ENCODE results near the gene NPTX1.

Gene NPTX1

DNA sequence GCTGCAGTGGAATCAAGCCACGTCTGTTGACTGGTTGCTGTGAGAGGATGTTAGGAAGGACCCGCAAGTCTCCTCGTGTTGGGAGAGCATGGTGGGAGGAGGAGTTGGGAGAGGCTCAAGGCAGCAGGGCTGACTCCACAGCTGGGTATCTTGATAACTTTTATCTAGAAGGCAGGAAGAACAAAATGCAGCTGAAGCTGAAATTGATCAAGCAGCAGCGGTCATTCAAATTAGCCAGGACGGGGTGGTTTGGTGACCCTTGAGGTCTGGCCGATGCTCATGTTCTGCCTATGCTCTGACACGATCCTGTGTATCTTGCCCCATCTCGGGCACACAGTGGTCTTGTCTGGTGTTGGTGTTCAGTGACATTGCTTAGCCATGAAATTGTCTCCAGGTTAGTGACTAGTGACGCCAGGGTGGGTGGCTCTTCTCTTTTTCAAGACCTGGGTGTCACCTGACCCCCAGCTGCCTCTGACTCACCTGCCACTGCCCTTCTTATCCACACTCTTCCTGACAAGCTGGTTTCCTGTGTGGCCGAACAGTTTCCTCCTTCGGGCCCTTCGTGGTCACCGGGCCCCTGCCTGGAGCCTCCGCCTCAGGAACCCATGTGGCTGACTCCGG is 19.1 kb downstream of the NPTX1 start:
- DNase-seq: no peak

DNA sequence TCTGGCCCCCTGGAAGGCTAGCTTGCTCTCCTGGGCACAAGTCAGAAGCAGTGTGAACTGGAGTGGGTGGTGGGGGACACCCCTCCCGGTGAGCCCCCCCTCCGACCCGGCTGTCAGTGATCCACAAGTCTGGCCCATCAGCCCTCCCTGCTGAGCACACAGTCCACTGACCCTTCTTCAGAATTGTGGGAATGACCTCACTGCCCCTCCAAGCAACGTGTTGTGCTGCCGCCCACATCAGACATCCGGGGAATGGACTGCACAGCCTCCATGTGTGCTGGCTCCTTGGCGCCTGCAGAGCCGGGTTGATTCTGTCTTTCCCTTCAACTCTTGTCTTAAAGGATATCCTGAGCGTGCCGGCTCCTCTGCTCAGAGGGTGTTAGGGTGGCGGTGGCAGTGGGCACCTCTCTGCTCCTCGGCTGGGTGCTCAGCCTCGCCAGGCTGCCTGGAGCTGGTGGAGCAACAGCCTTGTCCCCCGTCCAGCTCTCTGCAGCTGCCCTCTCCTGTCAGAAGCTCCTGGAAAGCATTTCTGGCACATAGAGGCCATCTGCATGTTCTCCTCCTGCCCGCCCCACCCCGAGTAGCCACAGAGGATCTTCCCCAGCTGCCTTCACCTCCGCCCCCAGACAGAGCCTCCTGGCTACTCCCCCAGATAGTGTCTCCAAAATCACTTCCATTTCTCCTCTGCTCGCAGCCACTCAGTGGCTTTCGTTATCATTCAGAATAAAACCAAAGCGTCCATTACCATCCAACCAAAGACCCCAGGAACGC is 19.8 kb downstream of the NPTX1 start:
- DNase-seq: peak; percentile 23

DNA sequence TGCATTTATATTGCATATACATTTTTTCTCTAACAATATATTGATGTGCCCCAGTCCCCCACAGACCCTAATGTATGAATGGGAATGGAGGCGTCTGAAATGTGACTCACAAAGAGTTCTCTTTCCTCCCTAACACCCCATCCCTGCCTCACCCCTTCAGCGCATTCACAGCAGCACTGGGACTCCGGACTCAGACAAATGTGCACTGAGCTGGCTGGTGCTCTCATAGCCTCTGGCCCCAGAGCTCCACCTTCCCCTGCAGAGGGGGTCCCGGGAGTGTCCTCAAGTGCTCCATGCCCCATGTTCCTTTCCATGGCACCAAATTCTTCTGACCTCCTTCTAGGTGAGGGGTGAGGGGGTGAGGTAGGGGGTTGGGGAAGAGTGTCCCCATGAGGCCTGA is 20.6 kb downstream of the NPTX1 start:
- DNase-seq: no peak

- DNase-seq: no peak
These were observed 21.1 kb downstream of the NPTX1 start for GRCh38 chr17:80455336-80455710.

DNA sequence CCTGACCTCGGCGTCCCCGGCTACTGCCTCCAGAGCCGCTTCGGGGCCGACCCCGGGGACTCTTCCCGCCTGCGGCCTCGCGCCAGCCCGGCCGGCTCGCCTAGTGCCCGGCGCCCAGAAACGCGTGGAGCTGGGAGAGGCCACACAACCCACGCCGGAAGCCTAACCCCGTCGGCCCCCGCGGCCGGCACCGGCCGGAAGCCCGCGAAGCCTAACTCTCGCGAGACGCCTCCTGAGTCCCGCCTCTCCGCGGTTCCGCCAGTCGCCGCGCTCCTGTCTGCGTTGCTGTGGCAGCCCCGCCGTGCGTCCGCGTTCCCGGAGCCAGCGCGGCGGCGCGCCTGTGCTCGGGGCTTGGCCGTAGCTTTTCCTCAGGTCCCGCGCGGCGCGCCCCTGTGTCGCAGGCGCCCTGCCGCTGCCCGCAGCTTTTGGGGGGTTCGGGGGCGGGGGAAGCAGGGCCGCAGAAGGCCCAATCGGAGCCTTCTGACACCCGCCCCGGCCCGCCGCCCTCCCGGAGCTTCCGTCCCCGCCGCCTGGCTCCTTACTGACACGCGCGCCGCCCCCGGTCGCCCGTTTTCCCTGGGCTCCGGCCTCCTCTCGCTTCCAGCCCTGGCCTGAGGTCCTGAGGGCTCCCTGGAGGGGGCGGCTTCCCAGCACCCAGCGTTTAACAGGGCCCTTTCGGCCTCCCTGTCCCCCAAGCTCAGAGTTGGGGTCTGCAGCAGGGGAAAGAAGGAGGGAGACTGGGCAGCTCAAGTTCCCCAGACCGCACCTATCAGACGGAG is 21.7 kb downstream of the NPTX1 start:
- DNase-seq: peak; percentile 94

DNA sequence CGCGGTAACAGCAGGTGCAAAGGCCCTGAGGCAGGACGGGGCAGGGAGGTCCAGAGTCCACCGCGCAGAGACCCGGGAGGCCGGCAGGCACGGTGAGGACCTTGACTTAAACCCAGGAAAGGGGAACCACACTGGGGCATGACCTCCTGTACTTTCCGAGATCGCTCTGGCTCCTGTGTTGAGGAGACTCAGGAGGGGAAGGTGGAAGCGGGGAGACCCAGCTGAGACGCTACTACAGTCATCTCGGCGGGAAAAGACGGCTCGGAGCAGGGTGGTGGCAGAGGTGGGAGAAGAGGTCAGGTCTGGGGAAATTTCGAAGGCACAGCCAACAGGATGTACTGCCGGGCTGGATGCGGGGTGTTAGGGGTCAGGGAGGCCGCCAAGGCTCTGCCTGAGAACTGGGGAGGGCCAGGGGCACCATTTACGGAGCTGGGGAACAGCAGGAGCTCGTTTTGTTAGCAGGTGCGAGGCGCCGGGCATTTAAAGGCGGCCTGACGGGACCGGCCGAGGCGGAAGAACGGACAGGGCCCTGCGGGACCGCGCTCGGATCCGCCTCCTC is 22.3 kb downstream of the NPTX1 start:
- DNase-seq: no peak

- peak; percentile 61 for DNase-seq
These were observed 23.0 kb downstream of the NPTX1 start for GRCh38 chr17:80453126-80453997.

GRCh38 chr17:80452173-80452915 is 24.1 kb downstream of the NPTX1 start:
- DNase-seq: peak; percentile 83

DNA sequence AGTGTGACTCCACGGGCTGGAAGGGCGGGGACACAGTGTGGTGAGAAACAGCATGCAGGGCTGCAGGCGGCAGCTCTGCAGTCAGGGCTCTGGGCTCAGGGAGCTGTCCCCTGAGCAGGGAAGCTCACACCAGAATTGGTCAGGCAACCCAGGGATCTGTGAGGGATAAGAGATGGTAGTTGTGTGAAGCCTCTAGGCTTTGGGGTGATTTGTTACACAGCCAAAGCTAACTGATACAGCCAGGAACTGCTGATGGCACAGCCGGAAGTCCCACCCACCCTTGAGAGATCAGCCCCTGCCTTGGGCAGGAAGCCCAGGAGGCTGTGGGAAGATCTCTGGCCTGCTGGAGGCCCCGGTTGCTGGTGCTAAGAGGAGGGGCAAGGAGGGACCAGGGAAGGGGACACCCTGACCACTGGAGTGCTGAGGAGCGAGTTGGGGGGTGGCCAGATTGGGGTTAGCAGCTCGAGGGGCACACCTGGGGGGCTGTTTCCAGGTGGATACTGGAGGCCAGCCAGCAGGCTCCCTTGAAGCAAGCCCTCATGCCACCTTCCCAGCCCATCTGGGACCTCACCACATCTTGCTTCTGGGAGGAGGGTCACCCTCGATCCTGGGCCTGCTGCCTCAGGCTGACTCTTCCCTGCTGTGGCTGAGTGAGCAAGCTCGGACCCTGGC is 25.2 kb downstream of the NPTX1 start:
- DNase-seq: no peak

DNA sequence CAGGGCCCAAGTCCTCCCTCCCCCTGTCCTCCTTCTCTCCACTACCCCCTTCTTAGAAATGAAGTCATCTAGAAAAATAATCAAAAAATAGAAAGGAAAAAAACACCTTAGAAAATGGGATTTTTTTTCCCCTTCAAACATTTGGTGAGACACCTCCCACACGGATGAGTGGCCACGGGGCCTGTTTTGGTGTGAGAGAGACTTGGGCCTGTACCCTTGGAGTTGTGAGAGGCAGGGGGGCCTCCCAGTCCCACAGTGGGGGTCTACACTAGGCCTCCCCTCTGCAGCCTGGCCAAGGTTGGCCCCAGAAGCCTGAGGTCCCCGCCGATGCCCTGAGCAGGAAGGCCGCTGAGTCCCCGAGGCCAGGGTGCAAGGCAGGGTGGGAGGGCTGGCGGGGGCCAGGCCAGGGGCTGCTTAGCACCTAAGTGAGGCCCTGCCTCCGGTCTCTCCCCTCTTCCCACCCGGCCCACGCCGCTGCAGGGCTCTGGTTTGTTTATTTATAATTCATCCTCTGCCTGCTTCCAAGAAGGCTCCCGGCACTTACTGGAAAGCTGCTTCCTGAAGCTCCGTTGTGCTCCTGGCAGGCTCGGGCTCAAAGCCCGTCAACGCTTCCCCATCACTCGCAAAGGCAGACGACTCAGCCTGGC is 26.4 kb downstream of the NPTX1 start:
- DNase-seq: no peak

DNA sequence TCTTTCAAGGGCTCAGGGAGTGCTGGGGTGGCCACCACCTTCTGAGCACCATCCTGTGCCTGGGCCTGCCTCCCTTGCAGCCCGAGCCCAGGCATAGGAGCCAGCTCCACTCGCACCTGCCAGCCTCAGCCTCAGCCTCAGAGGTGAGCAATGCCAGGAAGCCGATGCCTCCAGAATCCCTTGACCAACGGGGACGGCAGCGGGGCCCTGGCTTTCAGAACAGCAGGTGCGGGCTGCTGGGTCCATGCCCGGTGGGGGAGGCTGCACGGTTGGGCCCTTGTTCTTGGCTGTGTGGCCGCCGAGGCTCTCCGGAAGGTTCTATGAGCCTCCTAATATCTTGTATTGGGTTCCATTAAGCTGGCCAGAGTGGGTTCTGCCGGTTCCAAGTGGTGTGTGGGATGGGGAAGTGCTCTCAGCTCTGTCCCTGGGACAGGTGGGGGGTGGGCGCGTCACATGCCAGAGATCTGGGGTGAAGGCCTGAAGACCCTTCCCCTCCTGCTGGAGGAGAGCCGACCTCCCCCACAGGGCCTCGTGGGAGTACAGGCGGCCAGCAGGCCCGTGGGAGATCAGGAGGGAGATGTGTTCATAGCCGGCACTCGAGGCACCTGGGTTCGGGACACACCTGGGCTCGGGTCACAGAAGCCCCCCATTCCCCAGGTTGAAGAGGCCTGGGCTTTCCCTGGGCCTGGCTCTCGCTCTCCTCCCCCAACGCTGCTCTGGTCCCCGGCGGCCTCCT is 27.0 kb downstream of the NPTX1 start:
- DNase-seq: no peak

DNA sequence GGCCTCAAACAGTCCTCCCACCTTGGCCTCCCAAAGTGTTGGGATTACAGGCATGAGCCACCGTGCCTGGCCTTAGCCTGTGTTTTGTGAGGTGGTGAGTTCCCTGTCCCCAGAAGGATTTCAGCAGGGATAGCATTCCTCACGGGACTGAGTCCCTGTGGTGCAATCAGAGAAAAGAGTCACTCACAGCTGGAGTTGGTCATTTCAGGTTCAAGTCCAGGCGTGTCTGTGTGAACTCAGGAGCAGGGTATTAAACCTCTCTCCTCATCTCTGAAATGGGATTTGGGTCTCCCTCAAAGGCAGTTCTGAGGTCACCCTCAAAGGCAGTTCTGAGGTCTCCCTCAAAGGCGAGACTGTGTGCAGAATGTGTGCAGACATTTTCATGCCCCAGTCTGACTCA is 28.6 kb downstream of the NPTX1 start:
- DNase-seq: no peak

DNA sequence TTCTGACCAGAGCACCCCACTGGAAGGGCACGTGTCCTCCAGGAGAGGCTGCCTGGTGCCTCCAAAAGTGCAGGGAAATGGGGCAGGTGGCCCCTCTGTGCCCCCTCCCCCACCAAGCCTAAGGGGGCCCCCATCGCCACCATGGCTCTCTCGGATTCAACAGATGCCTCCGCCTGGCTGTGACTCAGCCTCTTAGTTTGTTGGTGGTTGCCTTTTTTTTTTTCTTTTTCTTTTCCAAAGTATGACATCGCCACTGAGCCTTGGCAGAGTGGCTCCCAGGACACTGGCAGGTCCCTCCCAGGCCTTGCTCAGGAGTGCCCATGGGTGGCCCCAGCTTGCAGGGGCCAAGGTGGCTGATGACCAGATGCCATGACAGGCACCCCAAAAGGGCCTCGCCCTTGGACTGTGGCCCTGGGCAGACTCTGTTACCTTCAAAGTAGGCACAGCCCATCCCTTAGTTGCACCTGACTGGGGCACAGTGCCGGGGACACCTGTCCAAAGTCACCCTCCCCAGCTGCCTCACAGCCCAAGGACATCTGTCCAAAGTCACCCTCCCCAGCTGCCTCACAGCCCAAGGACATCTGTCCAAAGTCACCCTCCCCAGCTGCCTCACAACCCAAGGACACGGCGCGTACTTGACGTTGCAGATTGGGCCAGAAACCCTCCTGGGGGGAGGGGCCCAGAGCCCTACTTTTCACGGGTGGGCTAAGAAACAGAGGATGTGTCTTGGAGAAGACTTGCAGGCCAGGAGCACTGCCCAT is 29.6 kb downstream of the NPTX1 start:
- DNase-seq: peak; percentile 70

- peak; percentile 97 for DNase-seq
These were observed 30.7 kb downstream of the NPTX1 start for GRCh38 chr17:80445726-80446110.

DNA sequence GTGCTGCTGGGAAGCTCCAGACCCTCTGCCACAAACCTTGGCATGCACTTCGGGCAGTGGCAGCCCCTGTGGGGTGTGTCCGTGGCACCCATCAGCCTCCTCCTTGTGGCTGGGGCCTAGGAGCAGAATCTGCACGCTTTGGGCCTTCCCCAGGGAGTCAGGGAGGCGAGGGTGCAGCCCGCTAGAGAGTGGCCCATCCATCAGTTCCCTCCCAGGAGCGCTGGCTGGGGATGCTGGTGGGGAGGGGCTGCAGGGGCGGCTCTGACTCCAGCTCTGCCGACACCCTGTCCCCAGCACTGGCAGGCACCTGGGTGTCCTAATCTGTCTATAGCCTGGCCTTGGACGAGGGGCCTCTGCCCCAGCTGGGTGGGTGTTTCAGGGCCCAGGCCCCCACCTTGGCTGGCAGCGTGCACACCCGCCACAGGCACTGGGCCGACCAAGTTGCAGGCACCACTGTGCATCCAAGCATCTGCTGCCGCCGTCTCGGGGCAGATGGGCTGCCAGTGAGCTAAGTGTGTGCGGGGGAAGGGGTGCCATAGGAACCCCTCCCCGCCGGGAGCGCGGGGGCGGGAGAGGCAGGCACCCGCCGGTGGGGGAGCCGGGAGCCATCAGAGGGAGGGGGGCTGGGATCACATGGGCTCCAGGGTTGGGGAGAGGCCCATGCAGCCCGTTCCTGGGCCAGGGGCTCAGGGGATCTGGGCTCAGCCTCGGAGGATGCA is 31.2 kb downstream of the NPTX1 start:
- DNase-seq: peak; percentile 96

DNA sequence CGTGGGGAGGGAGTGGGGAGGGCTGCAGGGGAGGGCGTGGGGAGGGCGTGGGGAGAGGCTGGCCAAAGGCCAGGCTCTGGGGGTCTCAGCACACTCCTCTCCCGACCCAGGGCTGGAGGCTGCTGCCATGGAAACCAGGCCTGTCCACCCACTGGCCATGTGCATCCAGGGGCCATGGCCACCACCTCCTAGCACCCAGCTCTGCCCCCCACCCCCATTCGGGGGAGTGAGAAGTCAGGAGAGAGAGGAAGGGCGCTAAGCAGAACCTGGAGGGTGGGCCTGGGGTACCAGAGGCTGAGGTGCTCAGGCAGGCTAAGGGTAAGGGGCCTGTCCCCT is 31.8 kb downstream of the NPTX1 start:
- DNase-seq: no peak

- DNase-seq: peak; percentile 85
These were observed 32.3 kb downstream of the NPTX1 start for GRCh38 chr17:80443916-80444643.

- no peak for DNase-seq
These were observed 32.9 kb downstream of the NPTX1 start for GRCh38 chr17:80443498-80443897.
